Bronchial epithelial cell (primary cell): ENCODE data around the gene NOL11. TPM values are rescaled to one million over a fixed set of nuclear protein-coding genes. Genes with fewer than 3 reads are reported as not detected.

Source experiments
- DNase-seq: peaks from one replicate; pipeline ENCODE4 v3.0.0-alpha.2; 2010; ENCODE audit warnings: low read depth
- FAIRE-seq: peaks from 2 replicates; lab custom pipeline; 2011; peaks lifted over from hg19 to GRCh38; lab: Jason Lieb, UNC
- H3K27me3 ChIP-seq: 2 replicates; pipeline ENCODE4 v1.5.1; 2011; ENCODE audit warnings: low read length; ENCODE audit not compliant: control insufficient read depth, insufficient read depth
- H3K36me3 ChIP-seq: 2 replicates; pipeline ENCODE4 v1.5.1; 2011; ENCODE audit warnings: low read length; ENCODE audit not compliant: control insufficient read depth, insufficient read depth
- H3K4me3 ChIP-seq: 2 replicates; pipeline ENCODE4 v1.5.1; 2011; ENCODE audit warnings: mild to moderate bottlenecking, low read depth, low read length, control low read depth
- CTCF ChIP-seq: IDR thresholded peaks from 2 replicates; pipeline ENCODE4 v1.5.1; 2011; ENCODE audit warnings: mild to moderate bottlenecking, moderate library complexity, low read length, control low read depth, inconsistent platforms; ENCODE audit not compliant: insufficient read depth, severe bottlenecking
- total RNA-seq: library from RNA; depleted of rRNA; stranded (reverse); fragments of >200 nt; gene quantifications from 2 replicates; pipeline ENCODE4 v1.2.1, GENCODE V29; 2014

NOL11 gene
- total RNA-seq, 1 donor from 2014 or later: 29.2 TPM

DNA sequence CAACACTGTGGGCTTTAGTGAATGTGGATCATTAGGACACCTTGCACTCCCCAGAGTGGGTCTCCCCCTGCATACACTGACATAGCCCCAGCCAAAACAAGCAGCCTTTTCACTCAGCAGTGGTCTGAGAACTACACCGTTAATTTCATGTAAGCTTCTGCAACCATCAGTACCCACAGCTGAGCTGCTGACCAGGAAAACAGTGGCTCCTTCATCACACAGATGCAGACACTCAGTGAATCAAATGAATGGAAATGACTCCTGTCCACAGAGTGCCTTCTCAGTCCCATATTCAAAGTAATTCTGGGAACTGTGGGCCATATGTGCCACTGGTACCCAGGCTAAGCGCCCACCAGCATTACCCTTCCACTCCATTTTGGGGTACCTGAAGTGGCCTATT is 39.3 kb upstream of the NOL11 start:
- FAIRE-seq: no peak
- TF ChIP-seq CTCF: no peak
- H3K36me3 ChIP-seq: no peaks in the 10 kb centered on the region
- DNase-seq: no peak
- H3K27me3 ChIP-seq: no peaks in the 10 kb centered on the region
- H3K4me3 ChIP-seq: no peak overlapping the region

- DNase-seq (no peak), FAIRE-seq (no peak)
- no peaks in the 10 kb centered on the region for H3K36me3 ChIP-seq
- no peaks in the 10 kb centered on the region for H3K27me3 ChIP-seq
- no peak for TF ChIP-seq CTCF
- no peak overlapping the region for H3K4me3 ChIP-seq
Measured at GRCh38 chr17:67679225-67679624, 38.5 kb upstream of the NOL11 start.

DNA sequence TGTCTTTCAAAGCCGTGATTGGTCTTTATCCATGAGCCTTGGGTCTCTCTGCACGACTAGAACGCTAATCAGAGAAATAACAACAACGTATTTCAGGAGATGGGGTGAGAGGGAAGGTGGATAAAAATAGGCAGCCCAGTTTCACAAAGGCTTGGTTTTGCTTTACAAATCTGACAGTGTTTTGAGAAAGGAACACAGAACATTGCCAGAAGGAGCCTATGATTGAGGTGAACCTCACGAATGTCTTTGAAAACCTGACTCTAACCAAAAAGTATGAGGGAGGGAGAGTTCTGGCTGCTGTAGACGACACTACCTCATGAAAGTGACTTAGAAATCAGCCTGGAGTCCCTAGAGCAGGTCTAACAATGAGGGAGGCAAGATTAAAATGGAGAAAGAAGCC is 38.0 kb upstream of the NOL11 start:
- FAIRE-seq (no peak), DNase-seq (no peak)
- H3K27me3 ChIP-seq: no peaks in the 10 kb centered on the region
- no peak overlapping the region for H3K4me3 ChIP-seq
- no peak for TF ChIP-seq CTCF
- H3K36me3 ChIP-seq: no peaks in the 10 kb centered on the region

GRCh38 chr17:67680445-67681224 is 37.1 kb upstream of the NOL11 start:
- no peak overlapping the region for H3K4me3 ChIP-seq
- TF ChIP-seq CTCF: no peak
- H3K36me3 ChIP-seq: no peaks in the 10 kb centered on the region
- FAIRE-seq (no peak), DNase-seq (no peak)
- H3K27me3 ChIP-seq: no peaks in the 10 kb centered on the region

DNA sequence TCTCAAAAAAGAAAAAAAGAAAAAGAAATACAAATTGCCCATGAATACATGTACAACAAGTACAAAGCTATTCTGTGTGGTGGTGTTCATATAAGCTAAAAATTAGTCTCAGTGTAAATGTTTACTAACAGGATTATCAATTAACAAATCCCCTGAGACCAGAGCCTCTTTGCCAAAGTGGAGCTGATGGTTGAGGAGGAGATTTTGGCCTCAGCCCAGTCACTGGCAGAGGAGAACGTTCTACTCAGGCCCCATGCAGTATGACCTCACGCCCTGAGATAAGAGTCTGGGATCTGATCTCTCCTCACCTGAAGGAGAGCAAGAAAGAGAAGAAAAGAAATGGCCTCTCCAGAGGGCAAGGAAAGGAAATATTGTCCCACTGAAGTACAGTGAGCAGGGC is 35.5 kb upstream of the NOL11 start:
- no peak for TF ChIP-seq CTCF
- Histone ChIP-seq H3K4me3 (no peak overlapping the region), H3K36me3 (no peaks in the 10 kb centered on the region), H3K27me3 (no peaks in the 10 kb centered on the region)
- no peak for FAIRE-seq
- DNase-seq: no peak

GRCh38 chr17:67685351-67685750 is 32.4 kb upstream of the NOL11 start:
- no peak for TF ChIP-seq CTCF
- Histone ChIP-seq H3K4me3 (no peak overlapping the region), H3K27me3 (no peaks in the 10 kb centered on the region), H3K36me3 (no peaks in the 10 kb centered on the region)
- FAIRE-seq: no peak
- DNase-seq: no peak
